ENCODE results near the gene NSMCE1.

Gene NSMCE1

GRCh38 chr16:27268376-27269299 lies at the start of gene NSMCE1:
NSMCE1 (minus strand) TSS chr16:27268772; CDS start chr16:27257570, 11,202 bp downstream.
- POLR2A ChIA-PET, result interaction anchor here (0.5 kb wide), 1 partner anchor 32 kb away, joined by 3 read pairs; no protein-coding TSS in a partner anchor
- TF ChIP-seq, protein P1, sequence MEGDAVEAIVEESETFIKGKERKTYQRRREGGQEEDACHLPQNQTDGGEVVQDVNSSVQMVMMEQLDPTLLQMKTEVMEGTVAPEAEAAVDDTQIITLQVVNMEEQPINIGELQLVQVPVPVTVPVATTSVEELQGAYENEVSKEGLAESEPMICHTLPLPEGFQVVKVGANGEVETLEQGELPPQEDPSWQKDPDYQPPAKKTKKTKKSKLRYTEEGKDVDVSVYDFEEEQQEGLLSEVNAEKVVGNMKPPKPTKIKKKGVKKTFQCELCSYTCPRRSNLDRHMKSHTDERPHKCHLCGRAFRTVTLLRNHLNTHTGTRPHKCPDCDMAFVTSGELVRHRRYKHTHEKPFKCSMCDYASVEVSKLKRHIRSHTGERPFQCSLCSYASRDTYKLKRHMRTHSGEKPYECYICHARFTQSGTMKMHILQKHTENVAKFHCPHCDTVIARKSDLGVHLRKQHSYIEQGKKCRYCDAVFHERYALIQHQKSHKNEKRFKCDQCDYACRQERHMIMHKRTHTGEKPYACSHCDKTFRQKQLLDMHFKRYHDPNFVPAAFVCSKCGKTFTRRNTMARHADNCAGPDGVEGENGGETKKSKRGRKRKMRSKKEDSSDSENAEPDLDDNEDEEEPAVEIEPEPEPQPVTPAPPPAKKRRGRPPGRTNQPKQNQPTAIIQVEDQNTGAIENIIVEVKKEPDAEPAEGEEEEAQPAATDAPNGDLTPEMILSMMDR (IDR thresholded peaks at IDR 0.05; ENCODE audit: insufficient read depth, low read length, missing control alignments), result peak; percentile 42
- DNase-seq (ENCODE audit: low read depth, low spot score), result peak; percentile 74
- peak within 1 kb of the TSS; percentile 87 for H3K4me3 ChIP-seq (ENCODE audit: low read depth, low read length)
- CTCF ChIA-PET, result interaction anchor here (1.2 to 1.3 kb wide), 2 partner anchors 14 to 97 kb away, joined by 4 read pairs; no protein-coding TSS in a partner anchor

DNA sequence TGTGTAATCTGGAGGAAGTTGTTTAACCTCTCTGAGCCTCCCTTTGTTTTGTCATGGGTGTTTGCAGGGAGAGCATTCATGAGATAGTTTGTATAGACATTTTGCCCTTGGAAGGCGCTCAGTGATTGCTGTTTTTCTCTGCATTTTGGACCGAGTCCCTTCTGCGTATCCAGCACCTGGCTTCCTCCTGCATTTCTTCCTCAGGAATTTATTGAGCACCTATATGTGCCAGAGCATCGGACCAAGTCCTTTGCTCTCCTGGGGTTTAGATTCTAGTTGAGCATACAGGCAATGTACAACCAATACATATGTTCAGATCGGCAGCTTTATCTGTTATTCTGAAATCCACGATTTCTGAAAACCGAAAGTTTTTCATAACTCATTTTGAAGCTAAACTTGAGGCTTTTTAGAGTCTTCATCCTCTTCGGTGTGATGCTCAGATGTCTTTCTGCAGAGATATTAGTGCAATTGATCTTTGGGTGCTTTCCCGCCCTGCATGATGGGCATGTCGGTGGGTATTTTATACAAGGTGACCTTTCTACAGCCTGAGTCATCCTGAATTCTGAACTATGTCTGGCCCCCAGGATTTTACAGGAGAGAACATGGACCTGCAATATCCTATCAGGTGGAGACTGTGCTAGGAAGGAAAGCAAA lies 49.3 kb upstream of the NSMCE1 start:
- H3K4me3 ChIP-seq (ENCODE audit: low read depth, low read length), result no peak overlapping the region
- TF ChIP-seq, protein P1 (IDR thresholded peaks at IDR 0.05; ENCODE audit: insufficient read depth, low read length, missing control alignments), result no peak
- ChIA-PET POLR2A (no interaction called here), CTCF (interaction anchor here (2.0 to 3.6 kb wide), 2 partner anchors 12 to 82 kb away, joined by 6 to 17 read pairs; no protein-coding TSS in a partner anchor)
- DNase-seq (ENCODE audit: low read depth, low spot score), result no peak

DNA sequence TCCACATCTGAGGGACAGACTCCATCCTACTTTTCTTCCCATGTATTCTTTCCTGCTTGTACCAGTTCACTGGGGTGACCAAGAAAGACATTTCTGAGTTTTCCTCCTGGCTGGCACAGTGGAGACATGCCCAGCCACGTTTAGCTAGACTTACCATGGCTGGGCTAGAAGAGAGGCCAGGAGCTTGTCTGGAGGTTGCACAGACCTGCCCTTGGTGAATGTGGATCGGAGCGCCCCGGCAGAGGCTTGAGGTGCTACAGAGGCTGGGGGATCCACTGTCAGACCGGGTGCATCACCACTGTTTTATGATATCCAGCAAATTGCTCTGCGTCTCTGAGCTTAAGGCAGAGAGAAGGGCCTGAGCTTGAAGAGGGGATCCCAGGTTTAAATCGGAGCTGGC lies 48.7 kb upstream of the NSMCE1 start:
- ChIA-PET POLR2A (interaction anchor here (0.5 kb wide), 1 partner anchor 48 kb away, joined by 3 read pairs; no protein-coding TSS in a partner anchor), CTCF (interaction anchor here (1.5 to 3.6 kb wide), 2 partner anchors 78 to 82 kb away, joined by 3 to 17 read pairs; no protein-coding TSS in a partner anchor)

DNA sequence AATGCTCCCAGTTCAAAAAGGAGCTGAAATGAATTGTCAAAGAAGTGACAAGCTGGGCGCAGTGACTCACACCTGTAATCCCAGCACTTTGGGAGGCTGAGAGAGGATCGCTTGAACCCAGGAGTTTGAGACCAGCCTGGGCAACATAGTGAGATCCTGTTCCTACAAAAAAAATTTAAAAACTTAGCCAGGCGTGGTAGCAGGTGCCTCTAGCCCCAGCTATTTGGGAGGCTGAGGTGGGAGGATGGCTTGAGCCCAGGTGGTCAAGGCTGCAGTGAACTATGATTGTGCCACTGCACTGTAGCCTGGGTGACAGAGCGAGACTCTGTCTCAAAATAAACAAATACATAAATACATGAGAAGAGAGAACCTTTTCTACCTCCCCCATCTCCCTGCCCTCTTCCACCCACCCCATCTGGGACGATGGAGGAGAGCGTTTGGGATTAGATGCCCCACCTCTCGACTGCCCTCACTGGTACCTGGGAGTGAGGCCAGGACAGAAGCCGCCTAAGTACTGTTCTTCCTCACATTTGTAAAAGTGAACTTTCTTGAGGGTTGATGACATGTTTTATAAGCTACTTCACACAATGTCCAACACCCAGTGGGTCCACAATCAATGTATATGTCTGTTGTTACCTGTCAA lies 47.6 kb upstream of the NSMCE1 start:
- CTCF ChIA-PET, result interaction anchor here (0.8 to 3.6 kb wide), 4 partner anchors 11 to 81 kb away, joined by 3 to 17 read pairs (median 3); no protein-coding TSS in a partner anchor
- POLR2A ChIA-PET, result interaction anchor here (1.6 kb wide), 1 partner anchor 14 kb away, joined by 4 read pairs; no protein-coding TSS in a partner anchor
- TF ChIP-seq, protein P1 (IDR thresholded peaks at IDR 0.05; ENCODE audit: insufficient read depth, low read length, missing control alignments), result no peak
- no peak overlapping the region for H3K4me3 ChIP-seq (ENCODE audit: low read depth, low read length)
- no peak for DNase-seq (ENCODE audit: low read depth, low spot score)

More for the DNA sequence above, 48.7 kb upstream of the NSMCE1 start:
- no peak for DNase-seq (ENCODE audit: low read depth, low spot score)
- no peak overlapping the region for H3K4me3 ChIP-seq (ENCODE audit: low read depth, low read length)
- TF ChIP-seq, protein P1 (IDR thresholded peaks at IDR 0.05; ENCODE audit: insufficient read depth, low read length, missing control alignments), result no peak

- H3K4me3 ChIP-seq (ENCODE audit: low read depth, low read length), result peak overlapping the region; percentile 37
- CTCF ChIA-PET, result interaction anchor here (0.8 to 3.6 kb wide), 4 partner anchors 12 to 80 kb away, joined by 3 to 17 read pairs (median 3); no protein-coding TSS in a partner anchor
- no peak for DNase-seq (ENCODE audit: low read depth, low spot score)
- TF ChIP-seq, protein P1 (IDR thresholded peaks at IDR 0.05; ENCODE audit: insufficient read depth, low read length, missing control alignments), result no peak
- POLR2A ChIA-PET, result interaction anchor here (1.2 to 1.6 kb wide), 2 partner anchors 15 to 81 kb away, joined by 3 to 4 read pairs; no protein-coding TSS in a partner anchor
These were observed 46.9 kb upstream of the NSMCE1 start for GRCh38 chr16:27315333-27316037.
